ENCODE measurements around the gene RUBCNL.

GRCh38 chr13:46380242-46380641 lies 6.8 kb downstream of the RUBCNL start:
- TF ChIP-seq CTCF (conservative IDR thresholded peaks at IDR 0.05; ENCODE audit: low read length) (no peak), EZH2phosphoT487 (IDR thresholded peaks at IDR 0.05; ENCODE audit: borderline replicate concordance) (no peak)

Data from Loucy (cell line).